NCI-H2196 treated with DMSO at 0.1 percent for 48 hours (cell line): ENCODE measurements around the gene LRTM1.

Source experiments
- DNase-seq: peaks from one replicate; lab custom pipeline; 2025; ENCODE audit not compliant: unreplicated experiment; lab: John Stamatoyannopoulos, UW

LRTM1 gene

DNA sequence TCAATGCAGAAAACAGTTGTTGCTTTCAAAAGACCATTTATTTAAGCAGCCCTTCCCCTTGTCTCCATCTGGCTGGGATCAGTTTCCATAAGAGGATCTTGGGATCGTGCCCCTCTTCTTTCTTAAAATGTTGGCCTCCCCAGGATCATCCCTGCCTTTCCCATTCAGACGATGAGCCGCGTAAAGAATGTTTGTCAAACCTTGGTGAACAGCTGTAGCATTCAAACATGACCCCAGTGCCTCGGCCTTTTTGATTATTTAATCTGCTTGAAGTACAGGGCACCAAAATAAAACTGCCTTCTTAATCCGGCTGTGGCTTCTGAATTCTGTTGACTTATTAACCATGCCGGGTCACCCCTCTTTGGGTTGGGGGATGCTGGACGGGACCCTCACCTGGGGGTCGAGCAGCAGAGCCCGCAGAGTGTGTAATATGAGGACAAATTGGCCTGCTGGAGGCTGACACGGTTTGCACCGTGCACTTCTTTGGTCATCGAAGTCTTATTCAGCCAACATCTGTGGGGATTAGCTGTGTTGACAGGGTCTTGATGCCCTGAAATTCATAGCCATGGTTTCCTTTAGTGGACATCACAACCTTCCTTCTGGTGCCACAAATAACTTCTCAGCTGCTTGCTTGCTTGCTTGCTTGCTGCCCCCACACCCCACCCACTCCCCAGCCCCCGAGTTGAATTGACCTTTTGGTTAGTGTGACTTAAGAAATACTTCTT, at the start of gene LRTM1:
LRTM1 (minus strand) TSS at position 14 of the 725 bp plus-strand sequence. CDS start 148 bp downstream, outside the sequence.
- no peak for DNase-seq

DNA sequence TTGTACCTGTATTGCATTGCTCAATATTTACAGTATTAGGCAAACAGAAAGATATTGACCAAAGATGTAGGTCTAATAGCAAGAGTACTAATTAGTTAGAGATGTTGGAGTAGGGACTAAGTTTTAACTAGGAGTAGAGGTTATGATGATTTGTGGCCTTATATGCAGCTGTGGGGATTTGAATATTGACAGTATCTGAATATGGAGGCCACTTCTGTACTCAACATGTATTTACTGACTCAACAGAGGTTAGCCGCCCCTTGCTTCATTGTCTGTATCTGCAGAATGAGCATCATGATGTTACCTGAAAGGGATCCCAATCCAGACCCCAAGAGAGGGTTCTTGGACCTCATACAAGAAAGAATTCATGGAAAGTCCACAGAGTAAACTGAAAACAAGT, 49.6 kb upstream of the LRTM1 start:
- DNase-seq, result no peak

DNA sequence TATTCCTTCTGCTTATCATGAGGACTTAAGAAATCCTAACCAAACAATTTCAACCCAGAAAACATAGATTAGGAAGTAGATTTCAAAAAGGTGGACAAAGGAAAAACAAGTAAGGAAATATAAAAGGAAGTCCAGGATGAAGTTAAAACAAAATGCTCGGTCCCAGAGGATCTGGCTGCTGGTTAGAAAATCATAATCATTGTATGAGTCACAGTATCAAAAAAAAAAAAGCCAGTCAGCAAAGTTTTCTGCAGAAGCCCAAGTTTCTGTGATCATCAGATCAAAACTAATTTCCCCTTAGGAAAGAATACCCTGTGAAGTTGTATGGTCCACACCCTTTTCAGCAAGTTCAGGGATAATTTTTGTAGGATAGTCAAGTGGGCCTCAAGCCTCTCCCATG, 43.0 kb upstream of the LRTM1 start:
- no peak for DNase-seq

DNA sequence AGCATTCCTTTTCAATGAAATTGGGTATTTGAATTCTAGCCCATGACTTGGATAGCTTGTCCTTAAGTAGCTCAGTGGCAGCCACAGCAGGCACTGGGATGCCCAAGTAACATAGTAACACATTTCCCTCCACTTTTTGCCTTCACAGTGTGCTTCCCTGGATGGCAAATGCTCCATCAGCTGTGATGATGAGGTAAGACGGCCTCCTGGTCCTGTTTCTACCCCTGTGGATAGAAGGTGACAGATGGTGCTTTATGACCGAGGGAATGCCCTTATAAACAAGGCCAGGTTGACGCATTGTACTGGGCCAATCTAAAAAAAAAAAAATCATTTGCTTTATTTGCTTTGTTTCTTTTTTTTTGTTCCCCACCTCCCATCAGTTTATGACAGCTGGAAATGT, 41.8 kb upstream of the LRTM1 start:
- DNase-seq, result no peak

DNA sequence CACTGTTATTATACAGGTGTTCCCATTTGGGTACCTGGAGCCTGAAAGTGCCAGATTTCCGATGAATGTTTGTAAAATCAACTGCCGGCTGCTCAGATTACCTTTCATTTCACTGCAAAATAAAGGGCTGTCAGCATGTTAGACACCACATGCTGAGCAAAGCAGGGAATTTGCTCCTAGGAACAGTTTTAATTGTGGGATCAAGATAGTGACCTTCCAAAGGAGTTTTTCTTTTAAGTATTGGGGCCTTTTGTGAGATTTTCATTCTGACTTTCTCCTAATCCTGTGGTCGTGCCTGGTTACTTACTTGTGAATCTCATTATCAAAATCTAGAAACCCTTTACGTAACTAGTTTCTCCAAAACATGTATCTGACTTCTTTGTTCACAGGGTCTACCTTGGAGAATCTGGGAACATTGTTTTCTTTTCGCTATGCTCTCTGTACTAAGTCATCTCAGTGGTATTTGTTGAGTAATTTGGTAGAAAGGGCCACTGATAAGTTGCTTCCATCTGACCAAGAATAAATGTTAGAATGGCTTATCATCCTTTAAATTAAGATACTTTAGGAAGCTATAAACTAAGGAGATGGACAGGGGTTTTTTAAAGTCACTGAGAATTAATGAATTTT, 40.8 kb upstream of the LRTM1 start:
- DNase-seq, result no peak

DNA sequence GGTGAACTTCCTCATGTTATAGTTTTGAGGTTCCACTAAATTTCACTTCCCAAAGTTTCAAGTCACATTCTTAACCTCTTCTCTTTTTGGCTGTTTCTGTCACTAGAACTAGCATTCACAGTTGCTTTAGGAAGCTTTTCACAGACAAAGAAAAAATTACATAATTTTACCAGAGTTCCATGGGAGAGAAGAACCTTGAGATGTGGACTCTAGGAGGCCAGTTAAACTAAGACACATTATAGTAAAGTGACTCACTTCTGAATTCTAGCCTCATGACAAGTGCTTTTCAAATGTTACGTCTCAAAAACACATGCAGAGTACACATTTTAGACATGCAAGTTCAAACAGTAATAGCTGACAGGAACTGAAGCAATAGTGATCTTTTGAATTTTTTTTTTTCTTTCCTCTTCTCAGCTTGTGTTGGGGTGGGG, 39.9 kb upstream of the LRTM1 start:
- DNase-seq, result no peak

DNA sequence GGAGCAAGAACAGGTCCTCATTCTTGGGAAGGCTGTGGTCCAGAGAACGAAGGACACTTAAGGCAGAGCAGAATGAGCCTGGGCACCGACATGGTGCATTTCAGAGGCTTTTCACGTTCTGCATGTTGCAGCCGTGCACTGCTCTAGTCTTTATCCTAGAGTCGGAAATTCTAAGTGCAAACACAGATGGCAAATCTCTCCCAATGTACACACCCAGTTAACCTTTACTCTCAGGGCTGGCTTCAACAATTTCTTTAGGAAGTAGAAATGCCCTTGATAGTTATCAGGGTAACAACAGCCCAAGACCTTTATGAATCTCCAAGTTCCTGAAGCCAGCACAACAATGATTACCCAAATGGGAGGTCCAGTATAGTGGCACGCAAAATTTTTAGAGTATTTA, 39.1 kb upstream of the LRTM1 start:
- DNase-seq, result no peak

DNA sequence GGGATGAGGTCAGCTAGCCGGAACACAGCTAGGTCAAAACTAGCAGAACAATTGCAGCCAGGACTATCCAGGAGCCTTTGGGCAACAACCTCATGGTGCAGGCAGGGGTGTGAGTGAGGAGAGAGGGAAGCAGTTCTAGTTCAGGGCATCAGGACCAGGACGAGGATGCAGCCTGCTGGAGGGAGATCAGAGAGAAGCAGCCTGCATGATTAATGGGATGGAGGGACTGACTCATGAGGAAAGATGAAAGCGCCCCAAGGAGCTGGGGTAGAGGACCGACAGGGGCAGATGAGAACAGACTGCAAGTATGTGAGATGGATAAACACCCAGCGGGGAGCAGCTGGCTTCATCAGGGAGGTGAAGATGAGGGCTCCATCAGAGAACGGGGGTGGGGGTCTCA, 37.9 kb upstream of the LRTM1 start:
- no peak for DNase-seq

DNA sequence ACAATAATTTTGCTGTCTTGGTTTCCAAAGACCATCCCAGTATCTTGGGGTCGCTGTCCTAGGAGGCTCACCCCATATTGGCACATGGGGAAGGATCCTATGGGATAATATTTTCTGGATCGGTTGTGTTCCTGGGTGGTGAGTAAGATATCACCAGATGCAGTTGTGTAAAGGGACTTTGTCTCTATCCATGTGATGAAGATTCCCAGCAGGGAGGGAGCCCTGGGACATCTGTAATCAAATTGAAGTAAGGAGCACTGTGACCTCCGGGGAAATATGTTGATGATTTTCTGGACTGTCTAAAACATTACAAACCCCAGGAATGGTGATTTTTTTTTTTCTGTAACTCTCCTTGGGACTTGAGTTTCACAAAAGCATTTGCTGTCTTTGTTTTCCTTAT, 36.2 kb upstream of the LRTM1 start:
- DNase-seq, result no peak

DNA sequence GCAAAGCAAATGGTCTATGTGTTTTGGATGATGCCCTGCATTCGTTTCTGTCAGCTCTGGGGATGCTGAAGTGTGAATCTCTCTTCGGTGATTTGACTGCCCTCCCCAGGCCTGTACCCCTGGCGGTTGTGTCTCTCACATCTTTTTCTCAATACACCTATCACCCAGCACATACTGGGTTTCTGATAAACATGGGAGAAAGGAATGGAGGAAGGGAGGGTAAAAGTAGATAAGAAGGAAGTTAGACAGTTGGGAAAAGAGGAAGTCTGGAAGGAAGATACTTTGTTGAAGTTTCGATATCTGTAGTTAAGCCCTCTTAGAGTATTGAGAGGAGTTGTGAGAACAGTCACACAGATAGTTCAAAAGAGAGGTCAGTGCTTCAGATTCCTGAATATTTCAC, 35.8 kb upstream of the LRTM1 start:
- no peak for DNase-seq

DNA sequence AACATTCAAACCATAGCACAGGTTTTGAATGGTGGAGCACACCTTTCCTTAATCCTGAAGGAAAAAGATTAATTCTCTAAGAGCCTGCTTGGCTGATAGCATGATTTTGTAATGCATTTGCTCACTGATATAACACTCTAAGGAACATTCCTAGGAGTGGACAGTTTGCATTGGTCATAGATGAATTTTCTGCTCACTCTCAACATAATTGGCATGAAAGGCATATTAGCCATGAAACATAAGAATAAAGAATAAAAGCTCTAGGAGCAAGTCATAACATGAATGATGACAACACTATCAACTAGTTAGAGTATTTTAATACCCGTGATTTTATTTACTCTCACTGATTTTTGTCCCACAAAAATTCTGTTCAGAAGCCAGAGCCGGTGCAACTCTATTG, 34.3 kb upstream of the LRTM1 start:
- no peak for DNase-seq

DNA sequence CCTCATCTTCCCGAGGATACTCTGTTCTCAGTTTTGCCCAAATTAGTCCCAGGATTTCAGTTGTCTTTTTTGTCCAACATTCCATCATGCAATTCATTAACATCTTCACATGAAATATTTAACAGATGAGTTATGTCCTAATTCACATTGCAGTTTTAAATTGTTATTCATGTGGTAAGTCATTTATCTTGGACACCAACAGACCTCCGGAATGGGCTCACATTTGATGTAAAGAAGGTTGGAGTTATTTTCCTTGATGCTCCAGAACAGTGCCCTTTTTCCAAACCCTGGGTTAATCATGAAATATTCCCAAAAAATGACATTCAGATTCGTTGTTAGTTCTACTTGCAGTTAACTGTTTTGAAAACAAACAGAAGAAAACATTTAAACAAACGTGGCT, 32.8 kb upstream of the LRTM1 start:
- no peak for DNase-seq

DNA sequence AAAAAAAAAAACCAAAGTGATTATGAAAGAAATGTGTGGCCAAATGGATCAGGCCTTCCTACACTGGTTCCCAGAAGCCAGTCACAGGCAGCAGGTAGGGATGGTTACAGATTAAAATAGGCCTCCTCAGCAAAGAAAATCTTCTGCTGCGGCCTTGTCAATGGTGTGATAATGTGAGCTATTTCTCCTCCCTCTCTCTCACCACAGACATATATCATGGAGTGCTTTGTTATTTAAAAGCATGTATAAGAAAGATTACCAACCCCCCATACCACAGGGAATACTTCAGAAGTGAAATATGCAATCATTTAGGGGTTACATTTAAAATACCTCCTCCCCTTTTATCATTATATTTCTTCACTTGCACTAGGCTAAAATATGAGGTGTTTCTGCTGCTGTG, 32.2 kb upstream of the LRTM1 start:
- DNase-seq, result no peak

DNA sequence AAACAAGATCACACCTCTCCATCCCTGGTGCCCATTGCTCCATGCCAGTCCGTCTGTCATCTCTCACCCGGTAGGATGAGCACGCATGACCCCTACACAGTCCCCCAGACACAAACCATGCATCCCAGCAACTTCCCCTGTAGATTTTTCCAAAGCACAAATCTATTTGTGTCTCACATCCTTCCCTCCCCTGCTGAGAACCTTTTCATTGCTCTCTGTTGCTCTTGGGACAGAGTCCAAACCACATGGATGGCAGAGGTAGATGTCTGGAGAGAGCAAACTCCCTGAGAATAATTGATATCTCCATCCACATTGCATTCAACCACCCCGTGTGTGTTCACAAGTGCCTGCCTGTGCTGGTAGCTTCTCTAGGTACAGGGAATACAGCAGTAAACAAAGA, 29.9 kb upstream of the LRTM1 start:
- DNase-seq, result no peak

DNA sequence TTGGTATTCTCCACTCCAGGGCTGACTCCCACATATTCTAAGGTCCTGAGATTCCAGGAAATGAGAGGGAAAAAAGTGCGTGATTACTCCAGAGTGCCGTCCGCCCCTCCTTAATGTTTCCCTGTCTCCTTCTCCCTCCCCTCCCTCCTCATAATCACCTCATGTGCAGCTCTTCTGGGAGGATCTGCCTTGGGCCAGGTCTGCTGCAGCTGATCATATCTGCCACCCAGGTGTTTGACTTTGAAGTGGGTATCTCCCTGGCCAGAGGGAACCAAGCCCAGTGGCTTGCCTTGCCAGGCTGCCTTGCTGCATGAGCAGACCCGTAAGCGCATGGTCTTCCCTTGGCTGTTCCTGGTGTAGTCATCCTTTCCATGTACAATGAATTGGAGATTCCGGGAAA, 28.1 kb upstream of the LRTM1 start:
- DNase-seq, result no peak

DNA sequence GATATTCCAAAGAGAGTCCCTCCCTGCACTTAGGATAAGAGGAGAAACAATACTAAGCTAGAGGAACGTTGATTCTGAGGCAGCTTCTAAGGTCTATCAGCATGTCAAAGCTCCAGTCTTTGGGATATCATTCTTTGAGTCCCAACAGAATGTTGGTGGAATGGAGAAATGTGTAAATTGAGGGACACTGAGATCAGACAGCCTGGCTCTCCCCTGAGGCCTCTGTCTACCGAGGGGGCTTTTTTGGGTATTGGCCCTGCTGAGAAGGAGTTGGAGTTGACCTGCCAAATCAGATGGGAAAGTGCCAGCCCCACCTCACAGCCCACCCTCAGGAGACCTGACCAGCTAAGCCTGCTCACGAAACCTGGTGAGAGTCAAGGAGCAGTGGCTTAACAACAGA, 27.6 kb upstream of the LRTM1 start:
- no peak for DNase-seq

DNA sequence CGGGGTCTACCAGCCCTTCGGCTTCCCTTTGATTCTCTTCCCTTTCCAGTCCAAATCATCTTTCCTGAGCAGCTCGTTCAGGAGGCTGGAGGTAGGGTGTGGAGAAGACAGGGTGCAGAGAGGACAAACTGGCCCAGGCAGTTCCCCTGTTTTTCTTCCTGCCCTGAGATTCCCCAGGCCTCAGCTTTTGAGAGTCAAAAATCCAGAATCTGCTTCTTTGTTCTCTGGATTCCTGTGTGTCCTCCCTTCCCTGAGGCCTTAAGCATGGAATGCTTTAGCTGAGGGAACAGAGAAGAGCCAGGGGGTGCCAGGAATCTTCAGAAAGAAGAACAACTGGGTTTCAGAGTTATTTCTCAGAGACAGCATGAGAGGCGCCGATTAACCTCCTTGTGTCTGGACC, 26.7 kb upstream of the LRTM1 start:
- no peak for DNase-seq

DNA sequence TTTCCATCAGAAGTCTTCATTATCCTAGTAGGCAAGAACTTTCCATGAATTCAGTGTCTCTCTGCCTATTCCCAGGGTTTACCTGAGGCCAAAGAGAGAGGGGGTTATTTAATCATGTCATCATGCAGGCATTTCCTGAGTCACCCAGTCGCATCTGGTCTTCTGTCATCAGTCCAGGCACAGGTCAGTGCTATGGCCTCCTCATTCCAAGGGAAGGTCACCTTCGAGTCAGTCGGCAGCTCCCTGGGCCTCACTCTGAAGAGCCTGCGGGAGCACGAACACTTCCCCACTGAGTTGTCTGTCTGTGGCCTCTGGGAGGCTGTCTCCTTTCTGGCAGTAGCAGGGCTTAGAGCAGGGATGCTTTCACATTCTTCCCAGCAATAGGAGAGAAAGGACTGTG, 26.2 kb upstream of the LRTM1 start:
- DNase-seq, result no peak

DNA sequence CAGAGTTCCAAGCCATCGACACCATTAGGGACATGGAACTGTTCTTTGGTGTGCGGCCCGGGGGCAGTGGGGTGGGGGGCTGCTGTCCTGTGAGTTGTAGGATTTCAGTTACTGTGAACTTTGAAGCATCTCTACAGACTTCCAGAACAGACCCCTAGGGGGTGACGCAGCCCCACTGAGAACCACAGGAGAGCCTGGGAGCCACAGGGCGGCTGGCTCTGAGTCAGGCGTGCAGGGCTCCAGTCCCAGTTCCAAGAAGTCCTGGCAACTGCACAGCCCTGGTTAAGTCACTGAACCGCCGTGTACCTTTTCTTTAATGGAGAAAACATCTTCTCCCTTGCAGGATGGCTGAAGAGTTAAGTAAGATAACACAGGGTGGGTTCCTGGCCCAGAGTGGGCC, 23.5 kb upstream of the LRTM1 start:
- DNase-seq, result no peak

DNA sequence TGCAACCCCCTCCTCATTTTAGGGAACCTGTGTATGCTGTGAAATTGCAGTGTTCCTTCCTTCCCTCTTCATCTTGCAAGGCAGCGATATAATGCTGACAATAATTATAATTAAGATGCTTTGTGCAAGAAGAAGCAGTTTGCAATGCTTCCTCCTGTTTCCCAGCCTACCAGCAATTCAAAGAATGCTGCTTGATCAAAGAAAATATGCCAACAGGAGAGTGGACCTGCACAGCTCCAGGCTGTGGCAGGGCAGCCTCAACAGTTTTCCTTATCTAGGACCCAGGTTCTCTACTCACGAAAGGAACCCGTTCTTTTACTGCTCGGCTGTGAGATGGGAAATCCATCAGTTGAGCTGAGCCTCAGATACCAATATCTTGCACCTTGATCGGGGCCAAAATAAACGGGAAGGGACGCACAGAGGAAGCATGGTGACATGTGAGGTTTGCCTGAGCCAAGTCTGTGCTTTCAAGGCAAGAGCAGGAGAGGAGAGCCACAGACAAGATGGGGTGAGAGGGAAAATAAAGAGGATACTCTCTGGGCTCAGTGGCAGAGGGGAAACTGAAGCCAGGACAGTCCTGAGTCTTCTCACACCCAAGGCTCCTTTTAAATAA, 22.6 kb upstream of the LRTM1 start:
- no peak for DNase-seq

DNA sequence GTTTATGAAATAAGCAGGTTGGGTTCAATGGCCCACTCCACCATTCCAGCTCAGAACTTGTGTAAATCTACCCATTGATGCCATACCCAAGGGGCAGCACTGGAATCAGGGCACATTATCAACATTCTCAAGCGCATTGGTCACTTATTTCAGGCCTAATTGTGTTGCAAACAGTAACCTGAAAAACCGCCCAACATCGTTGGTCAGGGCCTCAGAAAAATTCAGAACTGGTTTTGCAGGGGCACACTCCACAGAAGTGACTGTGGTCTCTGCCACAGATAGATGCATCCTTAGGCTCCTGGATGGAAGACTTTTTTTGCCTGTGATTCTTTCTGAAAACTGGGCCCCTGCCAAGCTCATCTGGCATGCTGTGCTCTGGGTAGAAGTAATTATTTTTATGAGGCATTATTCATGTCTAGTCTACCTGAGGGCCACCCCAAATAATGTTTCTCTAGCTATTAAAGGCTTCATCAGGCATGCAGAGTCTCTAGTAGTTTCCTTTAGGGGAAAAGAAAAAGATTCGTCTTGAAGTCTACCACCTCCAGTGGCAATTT, 21.7 kb upstream of the LRTM1 start:
- no peak for DNase-seq

DNA sequence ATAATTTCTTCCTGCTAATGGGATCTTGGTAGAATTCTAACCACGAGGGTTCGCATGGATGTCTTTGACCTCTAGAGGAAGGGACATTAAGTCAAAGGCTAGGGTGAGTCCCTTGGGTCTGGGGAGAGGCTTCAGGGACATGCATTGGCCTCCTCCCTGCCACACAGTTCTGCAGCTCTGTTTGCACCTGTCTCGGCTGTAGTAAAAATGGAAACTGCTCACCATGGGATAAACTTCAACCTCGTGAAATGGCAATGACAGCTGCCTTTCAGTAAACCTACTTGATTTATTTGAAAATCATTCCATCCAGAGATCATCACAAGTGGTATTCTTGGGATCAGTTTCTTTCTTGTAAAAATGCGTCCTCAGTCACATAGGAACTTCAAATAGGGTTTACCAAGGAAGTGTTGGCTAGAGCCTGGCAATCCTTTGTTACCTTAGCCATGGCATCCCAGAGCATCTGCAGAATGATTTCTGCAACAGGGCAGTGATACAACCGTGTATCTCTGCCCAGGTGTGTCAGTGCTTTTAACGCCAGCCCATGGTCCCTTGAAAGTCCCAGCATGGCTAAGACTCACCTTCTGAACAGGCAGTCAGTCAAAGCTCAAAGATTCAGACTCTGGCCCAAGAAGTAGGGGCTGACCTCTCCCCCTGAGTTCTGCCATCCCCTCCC, 14.0 kb upstream of the LRTM1 start:
- no peak for DNase-seq
